MG63 (cell line): ENCODE data around the gene CUEDC2. TPM values are rescaled to one million over a fixed set of nuclear protein-coding genes. Genes with fewer than 3 reads are reported as not detected.
"Not testable (repeated sequence)": the region's sequence is repeated elsewhere in the genome, so short reads cannot be mapped to it uniquely, and the experiment has no call there.

Experiments
- DNase-seq: peaks from one replicate; pipeline ENCODE4 v3.0.0-alpha.2; 2020
- H3K27me3 ChIP-seq: fragments of 250-450 bp; sonication (Bioruptor Pico); 2 replicates; pipeline ENCODE4 v1.5.1; 2020; ENCODE audit warnings: mild to moderate bottlenecking, moderate library complexity
- H3K36me3 ChIP-seq: fragments of 250-450 bp; sonication (Bioruptor Pico); 2 replicates; pipeline ENCODE4 v1.5.1; 2020; ENCODE audit warnings: mild to moderate bottlenecking, moderate library complexity
- H3K4me3 ChIP-seq: fragments of 250-450 bp; sonication (Bioruptor Pico); 2 replicates; pipeline ENCODE4 v1.5.1; 2020; ENCODE audit warnings: mild to moderate bottlenecking, moderate library complexity
- H3K9me3 ChIP-seq: fragments of 250-450 bp; sonication (Bioruptor Pico); 2 replicates; pipeline ENCODE4 v1.5.1; 2020; ENCODE audit warnings: mild to moderate bottlenecking, moderate library complexity
- total RNA-seq: library from RNA; depleted of rRNA; stranded (reverse); fragments of >200 nt; shearing (Covaris generic); gene quantifications from 2 replicates; pipeline ENCODE4 v1.2.3, GENCODE V29; 2014; ENCODE audit warnings: low replicate concordance

Gene CUEDC2
- total RNA-seq, 1 experiment from 2014 or later: 151 TPM

GRCh38 chr10:102460836-102461186 is 28.4 kb upstream of the CUEDC2 start:
- DNase-seq: no peak
- Histone ChIP-seq H3K36me3 (no peaks in the 10 kb centered on the region), H3K4me3 (peak overlapping the region; percentile 30), H3K27me3 (no peaks in the 10 kb centered on the region), H3K9me3 (no peaks in the 10 kb centered on the region)

- H3K36me3 ChIP-seq: no peaks in the 10 kb centered on the region
- no peaks in the 10 kb centered on the region for H3K9me3 ChIP-seq
- DNase-seq: no peak
Measured at GRCh38 chr10:102458656-102459055, 26.3 kb upstream of the CUEDC2 start.

GRCh38 chr10:102457591-102458150 is 25.3 kb upstream of the CUEDC2 start:
- Histone ChIP-seq H3K4me3 (no peak overlapping the region), H3K36me3 (0 out of 2 replicates have a peak, but pooled peaks cover under 1% of the 10 kb centered on the region), H3K9me3 (no peaks in the 10 kb centered on the region), H3K27me3 (no peaks in the 10 kb centered on the region)
- no peak for DNase-seq

More at GRCh38 chr10:102458656-102459055, 26.3 kb upstream of the CUEDC2 start:
- Histone ChIP-seq H3K4me3 (no peak overlapping the region), H3K27me3 (no peaks in the 10 kb centered on the region)

GRCh38 chr10:102455893-102456471 is 23.6 kb upstream of the CUEDC2 start:
- Histone ChIP-seq H3K27me3 (no peaks in the 10 kb centered on the region), H3K4me3 (no peak overlapping the region), H3K9me3 (no peaks in the 10 kb centered on the region), H3K36me3 (peaks cover 2% of the 10 kb centered on the region; the same call in 1 of the 2 replicates)
- DNase-seq: no peak

- DNase-seq, H3K9me3 ChIP-seq, H3K27me3 ChIP-seq, H3K4me3 ChIP-seq, H3K36me3 ChIP-seq: not testable (repeated sequence)
Measured at GRCh38 chr10:102454662-102455487, 22.5 kb upstream of the CUEDC2 start.

GRCh38 chr10:102453502-102453901 is 21.1 kb upstream of the CUEDC2 start:
- Histone ChIP-seq H3K36me3 (peaks cover 2% of the 10 kb centered on the region; the same call in 1 of the 2 replicates), H3K27me3 (no peaks in the 10 kb centered on the region), H3K9me3 (no peaks in the 10 kb centered on the region), H3K4me3 (no peak overlapping the region)
- DNase-seq: no peak

- Histone ChIP-seq H3K36me3 (peaks cover 2% of the 10 kb centered on the region; the same call in 1 of the 2 replicates), H3K4me3 (no peak overlapping the region), H3K9me3 (no peaks in the 10 kb centered on the region), H3K27me3 (no peaks in the 10 kb centered on the region)
- DNase-seq: peak; percentile 72
Measured at GRCh38 chr10:102452672-102453340, 20.4 kb upstream of the CUEDC2 start.

- Histone ChIP-seq H3K36me3 (peaks cover 2% of the 10 kb centered on the region; the same call in 1 of the 2 replicates), H3K9me3 (no peaks in the 10 kb centered on the region), H3K4me3 (peak within 1 kb of the TSS; percentile 71), H3K27me3 (no peaks in the 10 kb centered on the region)
- DNase-seq: no peak
Measured at GRCh38 chr10:102451105-102451969, 19.0 kb upstream of the CUEDC2 start, which contains the start of gene C10orf95. Gene C10orf95, minus strand, starts transcription at chr10:102451543. Its CDS starts 450 bp downstream, at chr10:102451093.

GRCh38 chr10:102450374-102451104 is 18.2 kb upstream of the CUEDC2 start:
- H3K27me3 ChIP-seq: no peaks in the 10 kb centered on the region
- H3K9me3 ChIP-seq: no peaks in the 10 kb centered on the region
- H3K36me3 ChIP-seq: peaks cover 2% of the 10 kb centered on the region; the same call in 1 of the 2 replicates
- H3K4me3 ChIP-seq: peak overlapping the region; percentile 71
- DNase-seq: peak; percentile 84

- Histone ChIP-seq H3K36me3 (peaks cover 2% of the 10 kb centered on the region; the same call in 1 of the 2 replicates), H3K4me3 (peak overlapping the region; percentile 71), H3K9me3 (no peaks in the 10 kb centered on the region), H3K27me3 (no peaks in the 10 kb centered on the region)
- no peak for DNase-seq
Measured at GRCh38 chr10:102450124-102450373, 17.7 kb upstream of the CUEDC2 start.

GRCh38 chr10:102449321-102450123 is 17.1 kb upstream of the CUEDC2 start:
- Histone ChIP-seq H3K27me3 (no peaks in the 10 kb centered on the region), H3K4me3 (peak overlapping the region; percentile 71), H3K9me3 (no peaks in the 10 kb centered on the region), H3K36me3 (peaks cover 2% of the 10 kb centered on the region; the same call in 1 of the 2 replicates)
- peak; percentile 53 for DNase-seq

- Histone ChIP-seq H3K9me3 (no peaks in the 10 kb centered on the region), H3K27me3 (no peaks in the 10 kb centered on the region), H3K36me3 (no peaks in the 10 kb centered on the region), H3K4me3 (no peak overlapping the region)
- no peak for DNase-seq
Measured at GRCh38 chr10:102444851-102445250, 12.5 kb upstream of the CUEDC2 start.

GRCh38 chr10:102438374-102438773 is 6.0 kb upstream of the CUEDC2 start:
- no peaks in the 10 kb centered on the region for H3K27me3 ChIP-seq
- DNase-seq: no peak
- no peak overlapping the region for H3K4me3 ChIP-seq
- H3K36me3 ChIP-seq: no peaks in the 10 kb centered on the region
- no peaks in the 10 kb centered on the region for H3K9me3 ChIP-seq

GRCh38 chr10:102437515-102437914 is 5.1 kb upstream of the CUEDC2 start:
- no peak overlapping the region for H3K4me3 ChIP-seq
- no peak for DNase-seq
- H3K27me3 ChIP-seq: no peaks in the 10 kb centered on the region
- H3K36me3 ChIP-seq: no peaks in the 10 kb centered on the region
- H3K9me3 ChIP-seq: no peaks in the 10 kb centered on the region

GRCh38 chr10:102436312-102436711 is 3.9 kb upstream of the CUEDC2 start:
- Histone ChIP-seq H3K9me3 (no peaks in the 10 kb centered on the region), H3K36me3 (no peaks in the 10 kb centered on the region), H3K4me3 (no peak overlapping the region), H3K27me3 (no peaks in the 10 kb centered on the region)
- DNase-seq: no peak
